ENCODE results near the gene NEGR1. TPM values are rescaled to one million over a fixed set of nuclear protein-coding genes. Genes with fewer than 3 reads are reported as not detected.

NEGR1 gene
- 2.2 and 15.3 TPM in 2 replicates for total RNA-seq

GRCh38 chr1:72282271-72283021 lies at the start of gene NEGR1:
TSS of gene NEGR1 (minus strand) at chr1:72282539.

Small RNA genes within 50 kb of the gene (small RNA-seq; reads per million reads assigned to genes)
- not detected for gene AL358453.1 (ENCODE audit: low replicate concordance)
- not detected for gene AL359821.1 (ENCODE audit: low replicate concordance)

All from placental pericyte (primary cell).